CD4-positive, alpha-beta T cell treated with Interleukin-4 for 4 hours (primary cell): Measurements from ENCODE around the gene GARIN5A.

Experiments used
- DNase-seq: peaks from one replicate; pipeline ENCODE4 v3.0.0-alpha.2; 2020

The GARIN5A gene

GRCh38 chr19:50432221-50433028 lies 44.2 kb downstream of the GARIN5A start, which contains the start of gene MYBPC2:
Gene MYBPC2, plus strand, starts transcription at chr19:50432892. Its CDS starts 62 bp downstream, at chr19:50432954.
- no peak for DNase-seq

- DNase-seq = peak; percentile 79
Measured at GRCh38 chr19:50431343-50432220, 45.1 kb downstream of the GARIN5A start.

GRCh38 chr19:50430888-50431342 lies 45.7 kb downstream of the GARIN5A start:
- no peak for DNase-seq

- DNase-seq = no peak
Measured at GRCh38 chr19:50428772-50429463, 47.7 kb downstream of the GARIN5A start.

- DNase-seq = peak; percentile 24
Measured at GRCh38 chr19:50427997-50428425, 48.6 kb downstream of the GARIN5A start.

- no peak for DNase-seq
Measured at GRCh38 chr19:50427318-50427925, 49.2 kb downstream of the GARIN5A start.

GRCh38 chr19:50425581-50425980 lies 51.1 kb downstream of the GARIN5A start:
- no peak for DNase-seq

- no peak for DNase-seq
Measured at GRCh38 chr19:50423279-50424113, 53.2 kb downstream of the GARIN5A start.

GRCh38 chr19:50422397-50423278 lies 54.0 kb downstream of the GARIN5A start:
- DNase-seq = no peak

- DNase-seq = no peak
Measured at GRCh38 chr19:50420808-50421207, 55.8 kb downstream of the GARIN5A start.

- DNase-seq = no peak
Measured at GRCh38 chr19:50420127-50420526, 56.5 kb downstream of the GARIN5A start.

- DNase-seq = no peak
Measured at GRCh38 chr19:50419580-50420035, 57.0 kb downstream of the GARIN5A start.

- no peak for DNase-seq
Measured at GRCh38 chr19:50419022-50419579, 57.5 kb downstream of the GARIN5A start.

GRCh38 chr19:50418176-50419021 lies 58.2 kb downstream of the GARIN5A start, which contains the start of gene SPIB:
Gene SPIB, plus strand, starts transcription at chr19:50418938. Its CDS starts 25 bp downstream, at chr19:50418963.
- DNase-seq = no peak

GRCh38 chr19:50417111-50418081 lies 59.3 kb downstream of the GARIN5A start:
- no peak for DNase-seq
